Neutrophil (primary cell): ENCODE data around the gene MAST4.

ENCODE experiments used
- H3K27ac ChIP-seq: fragments of 200-600 bp; sonication (generic); 2 replicates; pipeline ENCODE4 v1.5.1; 2016; ENCODE audit warnings: mild to moderate bottlenecking, moderate library complexity
- H3K27me3 ChIP-seq: fragments of 200-600 bp; sonication (generic); 2 replicates; pipeline ENCODE4 v1.6.0; 2016; ENCODE audit warnings: mild to moderate bottlenecking
- H3K36me3 ChIP-seq: fragments of 200-600 bp; sonication (generic); 2 replicates; pipeline ENCODE4 v1.5.1; 2017
- H3K4me1 ChIP-seq, 2 experiments: fragments of 200-600 bp in 1 of 2; sonication (generic) in 1 of 2; 1 replicate in 1 of 2; 2 replicates in 1 of 2; pipeline versions ENCODE4 v1.5.1 to v1.6.1; 2013 to 2016; ENCODE audit warnings: low read depth in 1 of 2, low read length in 1 of 2, mild to moderate bottlenecking in 1 of 2, moderate library complexity in 1 of 2; ENCODE audit not compliant: control insufficient read depth in 1 of 2, insufficient read depth in 1 of 2
- H3K4me3 ChIP-seq, 2 experiments: fragments of 200-600 bp in 1 of 2; sonication (generic) in 1 of 2; 1 replicate in 1 of 2; 2 replicates in 1 of 2; pipeline ENCODE4 v1.5.1; 2013 to 2016; ENCODE audit warnings: low read depth in 1 of 2, low read length in 1 of 2, mild to moderate bottlenecking in 1 of 2, moderate library complexity in 1 of 2
- H3K9me3 ChIP-seq: fragments of 200-600 bp; sonication (generic); 2 replicates; pipeline ENCODE4 v1.5.1; 2016
- TF ChIP-seq, protein P1 (sequence below): fragments of 200-600 bp; sonication (generic); IDR thresholded peaks from 2 replicates; pipeline ENCODE4 v1.5.1; 2016; ENCODE audit warnings: antibody characterized with exemption

The MAST4 gene

DNA sequence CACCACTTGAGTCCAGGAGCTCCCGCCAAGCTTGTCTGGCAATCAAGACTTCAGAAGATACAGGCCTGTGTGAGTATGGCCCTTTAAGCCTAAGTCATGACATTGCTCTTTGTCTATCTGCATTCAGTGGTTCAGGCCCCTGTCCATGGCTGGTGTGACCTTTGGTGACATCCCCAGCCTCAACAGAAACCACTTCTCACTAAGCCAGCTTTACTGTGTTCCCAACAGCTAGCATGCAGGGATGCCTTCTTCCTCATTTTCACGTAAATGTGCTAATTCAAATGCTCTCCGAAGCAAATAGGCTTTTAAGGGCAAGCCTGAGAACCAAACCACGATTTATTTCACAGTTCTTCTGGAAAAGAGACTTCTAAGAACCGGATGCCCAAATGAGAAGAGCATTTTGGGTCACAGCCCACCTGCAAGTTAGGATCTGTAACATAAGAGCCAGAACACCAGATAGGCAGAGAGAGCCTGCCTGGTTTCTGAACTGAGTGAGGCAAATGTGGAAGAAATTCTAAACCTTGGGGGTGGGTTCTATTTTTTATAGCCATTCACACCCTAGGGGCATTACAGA, 585.5 kb downstream of the MAST4 start:
- Histone ChIP-seq H3K4me3 (no peak overlapping the region), H3K4me1 (peaks cover 5 to 43% of the 10 kb centered on the region in 2 experiments), H3K9me3 (peaks cover under 1% of the 10 kb centered on the region), H3K36me3 (no peaks in the 10 kb centered on the region), H3K27ac (peak overlapping the region; percentile 60), H3K27me3 (no peaks in the 10 kb centered on the region)
- TF ChIP-seq, protein P1, sequence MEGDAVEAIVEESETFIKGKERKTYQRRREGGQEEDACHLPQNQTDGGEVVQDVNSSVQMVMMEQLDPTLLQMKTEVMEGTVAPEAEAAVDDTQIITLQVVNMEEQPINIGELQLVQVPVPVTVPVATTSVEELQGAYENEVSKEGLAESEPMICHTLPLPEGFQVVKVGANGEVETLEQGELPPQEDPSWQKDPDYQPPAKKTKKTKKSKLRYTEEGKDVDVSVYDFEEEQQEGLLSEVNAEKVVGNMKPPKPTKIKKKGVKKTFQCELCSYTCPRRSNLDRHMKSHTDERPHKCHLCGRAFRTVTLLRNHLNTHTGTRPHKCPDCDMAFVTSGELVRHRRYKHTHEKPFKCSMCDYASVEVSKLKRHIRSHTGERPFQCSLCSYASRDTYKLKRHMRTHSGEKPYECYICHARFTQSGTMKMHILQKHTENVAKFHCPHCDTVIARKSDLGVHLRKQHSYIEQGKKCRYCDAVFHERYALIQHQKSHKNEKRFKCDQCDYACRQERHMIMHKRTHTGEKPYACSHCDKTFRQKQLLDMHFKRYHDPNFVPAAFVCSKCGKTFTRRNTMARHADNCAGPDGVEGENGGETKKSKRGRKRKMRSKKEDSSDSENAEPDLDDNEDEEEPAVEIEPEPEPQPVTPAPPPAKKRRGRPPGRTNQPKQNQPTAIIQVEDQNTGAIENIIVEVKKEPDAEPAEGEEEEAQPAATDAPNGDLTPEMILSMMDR, result no peak

DNA sequence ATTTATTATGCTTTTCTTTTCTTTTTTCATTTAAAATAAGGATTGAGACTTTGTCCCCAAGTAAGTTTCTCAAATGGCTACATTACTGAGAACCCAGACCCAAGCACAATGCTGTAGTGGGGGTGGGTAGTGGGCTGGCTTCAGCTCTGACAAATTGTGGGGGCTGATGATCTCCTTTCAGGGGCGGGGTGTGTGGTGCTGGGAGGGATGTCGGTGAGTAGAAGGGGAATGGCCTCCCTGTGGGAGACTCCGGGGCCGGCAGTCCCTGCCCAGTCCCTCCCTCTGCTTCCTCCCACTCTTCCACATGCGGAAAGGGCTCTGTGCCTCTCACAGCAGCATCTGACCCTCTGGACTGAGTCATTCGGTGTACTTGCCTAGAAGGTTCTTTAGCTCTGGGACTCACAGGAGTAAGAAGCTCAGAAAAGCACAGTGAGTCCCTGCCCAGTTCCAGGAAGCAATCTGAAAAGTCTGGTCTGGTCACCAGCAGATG, 586.2 kb downstream of the MAST4 start:
- Histone ChIP-seq H3K4me1 (peaks cover 10 to 47% of the 10 kb centered on the region in 2 experiments), H3K4me3 (no peak overlapping the region), H3K27me3 (no peaks in the 10 kb centered on the region), H3K9me3 (no peaks in the 10 kb centered on the region), H3K27ac (no peak overlapping the region), H3K36me3 (no peaks in the 10 kb centered on the region)
- TF ChIP-seq, protein P1, result no peak

DNA sequence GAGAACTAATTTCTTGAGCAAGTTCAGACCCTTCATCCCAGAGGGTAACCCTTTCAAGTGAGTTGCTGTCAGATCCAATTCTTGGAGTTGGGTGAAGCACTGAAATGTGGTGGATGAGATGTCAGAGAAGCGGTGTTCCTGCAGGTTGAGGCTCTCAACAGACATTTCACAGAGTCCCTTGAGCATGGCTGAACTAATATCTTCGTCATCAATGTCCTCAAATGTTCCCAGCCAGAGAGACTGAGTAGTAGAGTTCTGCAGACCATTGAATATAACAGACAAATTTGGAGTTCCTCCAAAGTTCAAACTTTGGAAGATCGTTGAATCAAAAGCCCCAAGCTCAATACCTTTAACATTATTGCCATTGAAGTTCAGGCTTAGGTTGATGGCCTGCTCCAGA, 587.7 kb downstream of the MAST4 start:
- peaks cover 12 to 44% of the 10 kb centered on the region in 2 experiments for H3K4me1 ChIP-seq
- H3K36me3 ChIP-seq, result no peaks in the 10 kb centered on the region
- H3K27ac ChIP-seq, result no peak overlapping the region
- TF ChIP-seq, protein P1, result no peak
- no peaks in the 10 kb centered on the region for H3K9me3 ChIP-seq
- H3K4me3 ChIP-seq, result no peak overlapping the region
- H3K27me3 ChIP-seq, result no peaks in the 10 kb centered on the region

DNA sequence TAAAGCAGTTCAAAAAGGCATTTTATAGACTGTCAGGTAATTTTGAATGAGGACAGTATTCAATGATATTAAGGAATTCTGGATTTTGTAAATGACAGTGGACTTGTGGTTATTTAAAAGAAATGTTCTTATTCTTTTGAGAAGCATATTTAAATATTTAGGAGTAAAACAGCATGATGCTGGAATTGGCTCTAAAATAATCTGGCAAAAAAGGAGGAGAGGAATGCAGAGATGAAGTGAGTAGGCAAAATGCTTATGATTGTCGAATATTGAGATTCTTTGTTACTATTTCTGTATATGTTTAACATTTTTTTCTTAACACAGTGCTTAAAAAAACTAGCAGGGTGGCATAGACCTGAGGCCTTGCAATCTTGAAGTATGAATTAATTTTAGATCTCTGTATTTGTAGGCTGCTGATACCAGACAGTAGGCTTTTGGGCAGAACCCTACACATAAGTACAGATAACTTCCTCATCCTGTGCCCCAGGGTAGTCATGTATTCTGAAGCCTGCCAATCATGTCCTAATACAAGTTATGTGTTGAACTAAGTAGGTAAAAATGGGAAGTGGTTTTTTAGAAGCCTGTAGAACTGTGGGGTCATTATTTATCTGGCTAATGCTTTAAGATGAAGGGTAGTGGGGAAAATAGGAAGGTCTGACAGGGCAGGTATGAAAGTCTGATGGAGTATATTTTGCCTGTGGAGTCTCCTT, 591.0 kb downstream of the MAST4 start:
- no peak overlapping the region for H3K4me3 ChIP-seq
- H3K4me1 ChIP-seq, result peaks cover 8 to 30% of the 10 kb centered on the region in 2 experiments
- H3K9me3 ChIP-seq, result no peaks in the 10 kb centered on the region
- H3K27me3 ChIP-seq, result no peaks in the 10 kb centered on the region
- TF ChIP-seq, protein P1, result no peak
- no peaks in the 10 kb centered on the region for H3K36me3 ChIP-seq
- H3K27ac ChIP-seq, result peak overlapping the region; percentile 68

DNA sequence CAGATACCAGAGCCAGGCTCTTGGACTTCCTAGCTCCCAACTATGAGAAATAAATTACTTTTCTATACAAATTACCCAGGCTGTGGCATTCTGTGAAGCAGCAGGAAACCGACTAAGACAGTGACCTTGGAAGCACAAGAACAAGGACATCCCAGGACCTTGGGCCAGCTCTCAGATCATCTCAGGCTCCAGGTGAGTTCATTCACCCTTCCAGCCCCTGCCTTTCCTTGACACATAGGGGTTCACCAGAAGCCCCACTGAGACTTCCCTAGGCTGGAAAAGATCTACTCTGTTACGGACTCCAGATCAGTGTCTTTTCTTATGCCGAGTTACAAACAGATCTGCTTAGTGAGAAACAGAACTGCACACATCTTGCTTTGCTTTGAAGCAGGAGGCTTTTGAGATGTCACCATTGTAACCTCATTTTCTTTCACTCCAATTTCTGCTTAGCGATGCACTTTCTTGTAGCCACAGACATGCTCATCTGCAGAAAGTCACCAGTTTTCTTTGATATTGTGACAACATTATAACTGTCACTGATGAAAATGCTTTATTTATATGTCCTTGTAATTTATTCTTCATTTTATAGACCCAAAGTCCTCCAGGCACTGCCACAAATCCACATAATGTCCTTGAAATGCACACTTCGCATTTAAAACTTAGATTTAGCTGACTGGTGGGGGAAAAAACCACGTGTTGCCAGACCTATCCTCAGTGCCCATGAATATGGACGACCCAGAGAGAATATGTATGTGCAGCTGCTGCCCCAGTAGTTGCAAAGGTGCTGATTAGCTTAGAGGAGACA, 592.3 kb downstream of the MAST4 start:
- Histone ChIP-seq H3K36me3 (no peaks in the 10 kb centered on the region), H3K27ac (peak overlapping the region; percentile 68)

More for the DNA sequence above, 592.3 kb downstream of the MAST4 start:
- no peaks in the 10 kb centered on the region for H3K27me3 ChIP-seq
- H3K4me3 ChIP-seq, result no peak overlapping the region
- TF ChIP-seq, protein P1, result no peak
- no peaks in the 10 kb centered on the region for H3K9me3 ChIP-seq
- H3K4me1 ChIP-seq, result peaks cover 13 to 32% of the 10 kb centered on the region in 2 experiments
